Activated naive CD4-positive, alpha-beta T cell treated with anti-CD3 and anti-CD28 coated beads, Interleukin-2, amount 50 U/mL, for 72 hours (primary cell): Measurements from ENCODE around the gene MRPL41. TPM values are rescaled to one million over a fixed set of nuclear protein-coding genes. Genes with fewer than 3 reads are reported as not detected.
"Not testable (repeated sequence)": the region's sequence is repeated elsewhere in the genome, so short reads cannot be mapped to it uniquely, and the experiment has no call there.

Source experiments
- ATAC-seq, 2 donors: fragments of 150-1000 bp; cut with Tn5 transposase; 2 replicates each; pipeline ENCODE4 v1.10.0; 2021; ENCODE audit warnings: mild to moderate bottlenecking in 2 of 2, moderate library complexity in 2 of 2
- DNase-seq, 2 donors: peaks; one replicate each; pipeline ENCODE4 v3.0.0; 2021 to 2022; ENCODE audit warnings: low spot score in 2 of 2
- H3K27ac Mint-ChIP-seq, 2 donors: one replicate each; pipeline ENCODE4 v1.8.0; 2022; ENCODE audit warnings: mild to moderate bottlenecking in 2 of 2, mixed read lengths in 2 of 2
- H3K36me3 Mint-ChIP-seq, 2 donors: one replicate each; pipeline ENCODE4 v1.8.0; 2022; ENCODE audit warnings: mixed read lengths in 2 of 2
- H3K9me3 Mint-ChIP-seq, 2 donors: one replicate each; pipeline ENCODE4 v1.8.0; 2022; ENCODE audit warnings: mixed read lengths in 2 of 2
- total RNA-seq, 2 donors: library from RNA; stranded (reverse); gene quantifications; one replicate each; pipeline ENCODE4 v1.2.3, GENCODE V29; 2022

MRPL41 gene
- 10 to 100 TPM; 21.2 to 31.6 TPM for total RNA-seq

GRCh38 chr9:137551264-137552021 is at the start of gene MRPL41:
MRPL41 (plus strand) TSS chr9:137551879; CDS start chr9:137552082, 203 bp downstream.
- ATAC-seq (peak; percentile 95), DNase-seq (peak; percentile 93 to 94)
- H3K9me3 Mint-ChIP-seq = no peaks in the 10 kb centered on the region
- H3K27ac Mint-ChIP-seq = peak within 1 kb of the TSS; percentile 81 to 82
- H3K36me3 Mint-ChIP-seq = peaks cover 0 to 7% of the 10 kb centered on the region in 2 donors

- Mint-ChIP-seq H3K27ac (peak overlapping the region in 1 of 2 donors; percentile 32), H3K36me3 (peaks cover 0 to 7% of the 10 kb centered on the region in 2 donors)
Observed at GRCh38 chr9:137502008-137502911, 49.4 kb upstream of the MRPL41 start.

GRCh38 chr9:137504432-137504777 is 47.3 kb upstream of the MRPL41 start:
- no peak overlapping the region for H3K27ac Mint-ChIP-seq
- ATAC-seq = peak; percentile 18 to 52
- peaks cover 0 to 7% of the 10 kb centered on the region in 2 donors for H3K36me3 Mint-ChIP-seq
- DNase-seq = no peak
- H3K9me3 Mint-ChIP-seq = peaks cover 0 to 4% of the 10 kb centered on the region in 2 donors

More at GRCh38 chr9:137502008-137502911, 49.4 kb upstream of the MRPL41 start:
- peaks cover 0 to 4% of the 10 kb centered on the region in 2 donors for H3K9me3 Mint-ChIP-seq
- ATAC-seq (no peak), DNase-seq (no peak)

GRCh38 chr9:137505421-137506140 is 46.1 kb upstream of the MRPL41 start:
- Mint-ChIP-seq H3K36me3 (peaks cover 0 to 7% of the 10 kb centered on the region in 2 donors), H3K27ac (no peak overlapping the region), H3K9me3 (peaks cover 0 to 4% of the 10 kb centered on the region in 2 donors)
- ATAC-seq (no peak), DNase-seq (no peak)

GRCh38 chr9:137506274-137506673 is 45.4 kb upstream of the MRPL41 start:
- Mint-ChIP-seq H3K36me3 (peaks cover 0 to 7% of the 10 kb centered on the region in 2 donors), H3K27ac (no peak overlapping the region), H3K9me3 (peaks cover 0 to 4% of the 10 kb centered on the region in 2 donors)
- DNase-seq = no peak
- no peak for ATAC-seq

- ATAC-seq (no peak), DNase-seq (no peak)
- Mint-ChIP-seq H3K36me3 (peaks cover 0 to 7% of the 10 kb centered on the region in 2 donors), H3K9me3 (peaks cover 0 to 4% of the 10 kb centered on the region in 2 donors), H3K27ac (no peak overlapping the region)
Observed at GRCh38 chr9:137506702-137507171, 44.9 kb upstream of the MRPL41 start.

GRCh38 chr9:137509198-137509597 is 42.5 kb upstream of the MRPL41 start:
- ATAC-seq (no peak), DNase-seq (no peak)
- H3K9me3 Mint-ChIP-seq = no peaks in the 10 kb centered on the region
- H3K27ac Mint-ChIP-seq = no peak overlapping the region
- no peaks in the 10 kb centered on the region for H3K36me3 Mint-ChIP-seq

GRCh38 chr9:137511126-137511525 is 40.6 kb upstream of the MRPL41 start:
- not testable (repeated sequence) for H3K27ac Mint-ChIP-seq, ATAC-seq, H3K9me3 Mint-ChIP-seq, DNase-seq, H3K36me3 Mint-ChIP-seq

GRCh38 chr9:137511758-137512463 is 39.8 kb upstream of the MRPL41 start:
- Mint-ChIP-seq H3K27ac (no peak overlapping the region), H3K9me3 (no peaks in the 10 kb centered on the region), H3K36me3 (no peaks in the 10 kb centered on the region)
- ATAC-seq (no peak), DNase-seq (no peak)

- H3K27ac Mint-ChIP-seq = peak overlapping the region; percentile 70 to 95
- H3K36me3 Mint-ChIP-seq, ATAC-seq, H3K9me3 Mint-ChIP-seq, DNase-seq: not testable (repeated sequence)
Observed at GRCh38 chr9:137513136-137513535, 38.5 kb upstream of the MRPL41 start.

- H3K27ac Mint-ChIP-seq = peak overlapping the region; percentile 70 to 95
- not testable (repeated sequence) for H3K9me3 Mint-ChIP-seq, ATAC-seq, H3K36me3 Mint-ChIP-seq, DNase-seq
Observed at GRCh38 chr9:137513801-137514570, 37.7 kb upstream of the MRPL41 start.

GRCh38 chr9:137514691-137515337 is 36.9 kb upstream of the MRPL41 start:
- ATAC-seq = no peak

GRCh38 chr9:137515338-137515724 is 36.3 kb upstream of the MRPL41 start:
- Mint-ChIP-seq H3K27ac (no peak overlapping the region), H3K9me3 (no peaks in the 10 kb centered on the region), H3K36me3 (no peaks in the 10 kb centered on the region)
- no peak for DNase-seq
- no peak for ATAC-seq

More at GRCh38 chr9:137514691-137515337, 36.9 kb upstream of the MRPL41 start:
- no peak for DNase-seq
- Mint-ChIP-seq H3K9me3 (no peaks in the 10 kb centered on the region), H3K27ac (no peak overlapping the region), H3K36me3 (no peaks in the 10 kb centered on the region)

GRCh38 chr9:137516144-137516917 is 35.3 kb upstream of the MRPL41 start:
- Mint-ChIP-seq H3K9me3 (no peaks in the 10 kb centered on the region), H3K27ac (no peak overlapping the region), H3K36me3 (no peaks in the 10 kb centered on the region)
- no peak for DNase-seq
- ATAC-seq = no peak
